HepG2 (cell line): ENCODE measurements around the gene GPN1. TPM values are rescaled to one million over a fixed set of nuclear protein-coding genes. Genes with fewer than 3 reads are reported as not detected.

Experiments
- ATAD3A ChIP-seq: sonication (generic); formaldehyde crosslinking; IDR thresholded peaks from 2 replicates; pipeline ENCODE4 v1.4.0; 2020; ENCODE audit warnings: missing genetic modification reagents
- FOXA3 ChIP-seq: IDR thresholded peaks from 2 replicates; pipeline ENCODE4 v1.6.1; 2016; ENCODE audit warnings: missing genetic modification reagents, missing compliant biosample characterization
- FOXO4 ChIP-seq: sonication (generic); formaldehyde crosslinking; conservative IDR thresholded peaks from 2 replicates; pipeline ENCODE4 v1.8.1; 2023; ENCODE audit warnings: missing genetic modification reagents
- NBN ChIP-seq: fragments of 450-650 bp; conservative IDR thresholded peaks from 2 replicates; pipeline ENCODE4 v1.6.1; 2017
- NR2F2 ChIP-seq: IDR thresholded peaks from 2 replicates; pipeline ENCODE4 v1.6.1; 2012; ENCODE audit warnings: low read depth, inconsistent platforms, borderline replicate concordance
- RCOR2 ChIP-seq: IDR thresholded peaks from 2 replicates; pipeline ENCODE4 v1.6.1; 2016; ENCODE audit warnings: missing biosample characterization, missing genetic modification reagents
- TAF1 ChIP-seq: sonication (generic); formaldehyde crosslinking; IDR thresholded peaks from 2 replicates; pipeline ENCODE4 v1.4.0; 2020; ENCODE audit warnings: missing genetic modification reagents
- TCF12 ChIP-seq, 2 experiments: fragments of 450-650 bp in 1 of 2; sonication (generic) in 1 of 2; formaldehyde crosslinking in 1 of 2; IDR thresholded peaks; 2 replicates each; pipeline versions ENCODE4 v1.6.1 to v1.8.0; 2017 to 2022; ENCODE audit warnings: antibody characterized with exemption in 1 of 2, mild to moderate bottlenecking in 1 of 2, missing genetic modification reagents in 1 of 2, moderate library complexity in 1 of 2
- ZNF496 ChIP-seq: sonication (generic); formaldehyde crosslinking; IDR thresholded peaks from 2 replicates; pipeline ENCODE4 v1.8.1; 2023; ENCODE audit warnings: mild to moderate bottlenecking, moderate library complexity, missing genetic modification reagents; ENCODE audit not compliant: insufficient replicate concordance
- ZNF577 ChIP-seq: sonication (generic); formaldehyde crosslinking; IDR thresholded peaks from 2 replicates; pipeline ENCODE4 v1.4.0; 2020; ENCODE audit warnings: mild to moderate bottlenecking, low read depth, missing genetic modification reagents, borderline replicate concordance
- ZNF598 ChIP-seq: sonication (generic); formaldehyde crosslinking; IDR thresholded peaks from 2 replicates; pipeline ENCODE4 v1.5.1; 2020; ENCODE audit warnings: mild to moderate bottlenecking, missing genetic modification reagents, borderline replicate concordance
- ZNF672 ChIP-seq: sonication (generic); formaldehyde crosslinking; IDR thresholded peaks from 2 replicates; pipeline ENCODE4 v1.8.1; 2022; ENCODE audit warnings: missing genetic modification reagents
- ZNF710 ChIP-seq: sonication (generic); formaldehyde crosslinking; IDR thresholded peaks from 2 replicates; pipeline ENCODE4 v1.5.0; 2020; ENCODE audit warnings: mild to moderate bottlenecking, missing genetic modification reagents, borderline replicate concordance
- ZNF773 ChIP-seq: sonication (generic); formaldehyde crosslinking; IDR thresholded peaks from 2 replicates; pipeline ENCODE4 v1.4.0; 2020; ENCODE audit warnings: missing genetic modification reagents, borderline replicate concordance
- polyA plus RNA-seq, 8 experiments: library from polyadenylated mRNA; depleted of rRNA in 3 of 8; stranded (reverse) in 7 of 8; unstranded in 1 of 8; fragments of >200 nt; fragmentation: Illumina TruSeq in 4 of 8; extraction: Trizol in 4 of 8; gene quantifications; 2 replicates each; pipeline versions ENCODE4 v1.2.1 to v1.2.3, GENCODE V29; 2011 to 2016; ENCODE audit warnings: low read depth in 4 of 8, missing spikeins in 1 of 8, mixed read lengths in 1 of 8; ENCODE audit not compliant: insufficient read depth in 1 of 8
- total RNA-seq, 5 experiments: library from RNA; depleted of rRNA; stranded (reverse); fragments of >200 nt; fragmentation: Illumina TruSeq; extraction: Trizol; gene quantifications; 2 replicates each; pipeline ENCODE4 v1.2.3, GENCODE V29; 2016; ENCODE audit warnings: low read depth in 1 of 5
- TF ChIP-seq, protein P1 (sequence below): sonication (generic); formaldehyde crosslinking; IDR thresholded peaks from 2 replicates; pipeline ENCODE4 v1.4.0; 2020; ENCODE audit warnings: missing genetic modification reagents, borderline replicate concordance
- TF ChIP-seq, protein P2 (sequence below): sonication (generic); formaldehyde crosslinking; IDR thresholded peaks from 2 replicates; pipeline ENCODE4 v1.4.0; 2020; ENCODE audit warnings: missing genetic modification reagents

GPN1 gene
- total and polyA plus RNA-seq, 2 of the 13 experiments (the other 11 are each of a cell fraction or from before 2014, with no cell fraction given) = 54.5 to 62.7 TPM

DNA sequence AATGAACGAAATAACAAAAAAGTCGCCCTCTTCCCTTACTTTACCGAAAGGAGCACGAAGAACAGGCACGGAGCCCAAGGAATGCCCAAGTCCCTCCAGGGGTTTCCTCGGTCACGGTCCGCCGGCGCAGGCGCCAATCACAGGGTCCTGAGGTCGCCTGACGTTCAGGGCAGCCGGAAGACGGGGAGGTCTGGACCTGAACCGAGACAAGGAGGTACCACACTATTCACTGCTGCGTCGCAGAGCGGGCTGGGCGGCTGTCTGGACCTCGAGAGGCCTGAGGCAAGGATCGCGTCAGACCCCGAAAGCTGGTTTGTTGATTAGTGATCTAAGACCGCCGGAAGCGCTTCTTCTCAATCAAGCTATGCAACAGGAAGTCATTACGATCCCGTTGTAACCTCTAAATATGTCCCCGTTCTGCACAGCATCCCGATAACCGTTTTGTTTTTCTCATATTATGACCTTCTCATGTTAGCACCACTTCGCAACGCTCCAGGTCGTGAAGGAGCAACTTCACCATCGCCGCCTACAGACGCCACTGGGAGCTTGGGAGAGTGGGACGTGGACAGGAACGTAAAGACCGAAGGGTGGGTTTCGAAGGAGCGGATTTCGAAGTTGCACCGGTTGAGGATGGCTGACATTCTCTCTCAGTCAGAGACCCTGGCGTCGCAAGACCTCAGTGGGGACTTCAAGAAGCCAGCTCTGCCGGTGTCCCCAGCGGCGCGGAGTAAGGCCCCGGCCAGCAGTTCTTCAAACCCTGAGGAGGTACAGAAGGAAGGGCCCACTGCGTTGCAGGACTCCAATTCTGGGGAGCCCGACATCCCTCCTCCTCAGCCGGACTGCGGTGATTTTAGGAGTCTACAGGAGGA is 34.7 kb downstream of the GPN1 start, which contains the start of the genes SLC4A1AP and SUPT7L (continued):
- TF ChIP-seq, protein P1, sequence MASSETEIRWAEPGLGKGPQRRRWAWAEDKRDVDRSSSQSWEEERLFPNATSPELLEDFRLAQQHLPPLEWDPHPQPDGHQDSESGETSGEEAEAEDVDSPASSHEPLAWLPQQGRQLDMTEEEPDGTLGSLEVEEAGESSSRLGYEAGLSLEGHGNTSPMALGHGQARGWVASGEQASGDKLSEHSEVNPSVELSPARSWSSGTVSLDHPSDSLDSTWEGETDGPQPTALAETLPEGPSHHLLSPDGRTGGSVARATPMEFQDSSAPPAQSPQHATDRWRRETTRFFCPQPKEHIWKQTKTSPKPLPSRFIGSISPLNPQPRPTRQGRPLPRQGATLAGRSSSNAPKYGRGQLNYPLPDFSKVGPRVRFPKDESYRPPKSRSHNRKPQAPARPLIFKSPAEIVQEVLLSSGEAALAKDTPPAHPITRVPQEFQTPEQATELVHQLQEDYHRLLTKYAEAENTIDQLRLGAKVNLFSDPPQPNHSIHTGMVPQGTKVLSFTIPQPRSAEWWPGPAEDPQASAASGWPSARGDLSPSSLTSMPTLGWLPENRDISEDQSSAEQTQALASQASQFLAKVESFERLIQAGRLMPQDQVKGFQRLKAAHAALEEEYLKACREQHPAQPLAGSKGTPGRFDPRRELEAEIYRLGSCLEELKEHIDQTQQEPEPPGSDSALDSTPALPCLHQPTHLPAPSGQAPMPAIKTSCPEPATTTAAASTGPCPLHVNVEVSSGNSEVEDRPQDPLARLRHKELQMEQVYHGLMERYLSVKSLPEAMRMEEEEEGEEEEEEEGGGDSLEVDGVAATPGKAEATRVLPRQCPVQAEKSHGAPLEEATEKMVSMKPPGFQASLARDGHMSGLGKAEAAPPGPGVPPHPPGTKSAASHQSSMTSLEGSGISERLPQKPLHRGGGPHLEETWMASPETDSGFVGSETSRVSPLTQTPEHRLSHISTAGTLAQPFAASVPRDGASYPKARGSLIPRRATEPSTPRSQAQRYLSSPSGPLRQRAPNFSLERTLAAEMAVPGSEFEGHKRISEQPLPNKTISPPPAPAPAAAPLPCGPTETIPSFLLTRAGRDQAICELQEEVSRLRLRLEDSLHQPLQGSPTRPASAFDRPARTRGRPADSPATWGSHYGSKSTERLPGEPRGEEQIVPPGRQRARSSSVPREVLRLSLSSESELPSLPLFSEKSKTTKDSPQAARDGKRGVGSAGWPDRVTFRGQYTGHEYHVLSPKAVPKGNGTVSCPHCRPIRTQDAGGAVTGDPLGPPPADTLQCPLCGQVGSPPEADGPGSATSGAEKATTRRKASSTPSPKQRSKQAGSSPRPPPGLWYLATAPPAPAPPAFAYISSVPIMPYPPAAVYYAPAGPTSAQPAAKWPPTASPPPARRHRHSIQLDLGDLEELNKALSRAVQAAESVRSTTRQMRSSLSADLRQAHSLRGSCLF = peak; percentile 83; the same call in 1 of the 2 replicates
- TF ChIP-seq ZNF598 (CRISPR knock-in tag) (peak; percentile 74; the same call in 1 of the 2 replicates), NBN (no peak), ZNF672 (CRISPR knock-in tag) (no peak), FOXA3 (CRISPR knock-in tag) (peak; percentile 36; the same call in 1 of the 2 replicates), NR2F2 (peak; percentile 67; the same call in 1 of the 2 replicates), RCOR2 (no peak), ZNF577 (CRISPR knock-in tag) (peak; percentile 25; the same call in 1 of the 2 replicates), TAF1 (CRISPR knock-in tag) (peak; percentile 99), FOXO4 (CRISPR knock-in tag) (no peak), ZNF773 (peak; percentile 68; the same call in 1 of the 2 replicates), ZNF710 (CRISPR knock-in tag) (peak; percentile 53), TCF12 (IDR thresholded peaks at IDR 0.05) (no peak), TCF12 (CRISPR knock-in tag; IDR thresholded peaks at IDR 0.05) (peak; percentile 50; the same call in 1 of the 2 replicates), ATAD3A (CRISPR knock-in tag) (0 out of 2 replicates have a peak, but pooled peaks have one; percentile 18), ZNF496 (CRISPR knock-in tag) (no peak)
- TF ChIP-seq, protein P2, sequence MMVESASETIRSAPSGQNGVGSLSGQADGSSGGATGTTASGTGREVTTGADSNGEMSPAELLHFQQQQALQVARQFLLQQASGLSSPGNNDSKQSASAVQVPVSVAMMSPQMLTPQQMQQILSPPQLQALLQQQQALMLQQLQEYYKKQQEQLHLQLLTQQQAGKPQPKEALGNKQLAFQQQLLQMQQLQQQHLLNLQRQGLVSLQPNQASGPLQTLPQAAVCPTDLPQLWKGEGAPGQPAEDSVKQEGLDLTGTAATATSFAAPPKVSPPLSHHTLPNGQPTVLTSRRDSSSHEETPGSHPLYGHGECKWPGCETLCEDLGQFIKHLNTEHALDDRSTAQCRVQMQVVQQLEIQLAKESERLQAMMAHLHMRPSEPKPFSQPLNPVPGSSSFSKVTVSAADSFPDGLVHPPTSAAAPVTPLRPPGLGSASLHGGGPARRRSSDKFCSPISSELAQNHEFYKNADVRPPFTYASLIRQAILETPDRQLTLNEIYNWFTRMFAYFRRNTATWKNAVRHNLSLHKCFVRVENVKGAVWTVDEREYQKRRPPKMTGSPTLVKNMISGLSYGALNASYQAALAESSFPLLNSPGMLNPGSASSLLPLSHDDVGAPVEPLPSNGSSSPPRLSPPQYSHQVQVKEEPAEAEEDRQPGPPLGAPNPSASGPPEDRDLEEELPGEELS (CRISPR knock-in tag) = peak; percentile 85
